GM23338 (cell line): ENCODE data around the gene MAD1L1. TPM values are rescaled to one million over a fixed set of nuclear protein-coding genes. Genes with fewer than 3 reads are reported as not detected.

Source experiments
- ATAC-seq: fragments of 200-7000 bp; cut with Tn5 transposase; 3 replicates; pipeline ENCODE4 v1.9.1; 2020
- DNase-seq: peaks from one replicate; pipeline ENCODE4 v3.0.0-alpha.2; 2015; ENCODE audit warnings: low spot score
- H2AFZ ChIP-seq: fragments of 200-600 bp; sonication (generic); 2 replicates; pipeline ENCODE4 v1.8.0; 2016; ENCODE audit warnings: antibody characterized with exemption, mild to moderate bottlenecking, moderate library complexity
- H3F3A ChIP-seq: fragments of 200-600 bp; sonication (generic); replicated peaks from 2 replicates; pipeline ENCODE4 v1.8.0; 2017; ENCODE audit warnings: antibody characterized with exemption, mixed run types, low read depth
- H3K27ac ChIP-seq: fragments of 200-600 bp; sonication (generic); 2 replicates; pipeline ENCODE4 v1.6.1; 2016; ENCODE audit warnings: low read depth
- H3K27me3 ChIP-seq: fragments of 200-600 bp; sonication (generic); 2 replicates; pipeline ENCODE4 v1.8.0; 2016; ENCODE audit warnings: mild to moderate bottlenecking, mixed run types, moderate library complexity; ENCODE audit not compliant: insufficient read depth
- H3K36me3 ChIP-seq: fragments of 200-600 bp; sonication (generic); 2 replicates; pipeline ENCODE4 v1.8.0; 2016; ENCODE audit warnings: mild to moderate bottlenecking; ENCODE audit not compliant: insufficient read depth
- H3K4me1 ChIP-seq: fragments of 200-600 bp; sonication (generic); 2 replicates; pipeline ENCODE4 v1.8.0; 2016; ENCODE audit warnings: mild to moderate bottlenecking, moderate library complexity; ENCODE audit not compliant: insufficient read depth
- H3K4me2 ChIP-seq: fragments of 200-600 bp; sonication (generic); 2 replicates; pipeline ENCODE4 v1.7.1; 2017; ENCODE audit warnings: mixed run types
- H3K4me3 ChIP-seq: fragments of 200-600 bp; sonication (generic); 2 replicates; pipeline ENCODE4 v1.6.1; 2016; ENCODE audit warnings: mixed run types
- H3K79me2 ChIP-seq: fragments of 200-600 bp; sonication (generic); replicated peaks from 2 replicates; pipeline ENCODE4 v1.8.0; 2017; ENCODE audit warnings: mild to moderate bottlenecking; ENCODE audit not compliant: insufficient read depth
- H3K9me2 ChIP-seq: fragments of 200-600 bp; sonication (generic); 2 replicates; pipeline ENCODE4 v1.8.0; 2017; ENCODE audit not compliant: insufficient read depth
- H4K20me1 ChIP-seq: fragments of 200-600 bp; sonication (generic); replicated peaks from 2 replicates; pipeline ENCODE4 v1.8.0; 2017; ENCODE audit warnings: mild to moderate bottlenecking; ENCODE audit not compliant: insufficient read depth
- H3K27ac Mint-ChIP-seq: 2 replicates; pipeline ENCODE4 v1.8.0; 2020; ENCODE audit warnings: inconsistent platforms, mild to moderate bottlenecking, moderate library complexity, mixed read lengths
- H3K27me3 Mint-ChIP-seq: 3 replicates; pipeline ENCODE4 v1.8.0; 2022; ENCODE audit warnings: low read depth, mild to moderate bottlenecking, moderate library complexity, mixed read lengths, inconsistent platforms; ENCODE audit not compliant: insufficient read depth, poor library complexity
- H3K36me3 Mint-ChIP-seq: 3 replicates; pipeline ENCODE4 v1.8.0; 2021; ENCODE audit warnings: low read depth, mild to moderate bottlenecking, inconsistent platforms, moderate library complexity, mixed read lengths
- H3K4me1 Mint-ChIP-seq: 3 replicates; pipeline ENCODE4 v1.8.0; 2020; ENCODE audit warnings: mild to moderate bottlenecking, inconsistent platforms, mixed read lengths
- H3K4me3 Mint-ChIP-seq: 3 replicates; pipeline ENCODE4 v1.8.0; 2021; ENCODE audit warnings: moderate library complexity, mild to moderate bottlenecking, inconsistent platforms, mixed read lengths
- H3K9me3 Mint-ChIP-seq: 3 replicates; pipeline ENCODE4 v1.8.0; 2020; ENCODE audit warnings: moderate library complexity, mild to moderate bottlenecking, inconsistent platforms, mixed read lengths
- CREB1 ChIP-seq: fragments of 250-450 bp; sonication (Bioruptor Pico); IDR thresholded peaks from 2 replicates; pipeline ENCODE4 v1.5.0; 2020; ENCODE audit warnings: low read depth, mild to moderate bottlenecking, moderate library complexity
- EZH2 ChIP-seq: fragments of 200-600 bp; sonication (generic); IDR thresholded peaks from one replicate; pipeline ENCODE4 v1.8.0; 2017; ENCODE audit warnings: antibody characterized with exemption, mild to moderate bottlenecking, low read depth; ENCODE audit not compliant: unreplicated experiment
- JUNB ChIP-seq: IDR thresholded peaks from one replicate; pipeline ENCODE4 v1.6.1; 2016; ENCODE audit warnings: antibody characterized with exemption; ENCODE audit not compliant: unreplicated experiment
- NANOG ChIP-seq: IDR thresholded peaks from 2 replicates; pipeline ENCODE4 v1.6.1; 2016; ENCODE audit warnings: antibody characterized with exemption, borderline replicate concordance
- POLR2AphosphoS5 ChIP-seq: IDR thresholded peaks from 2 replicates; pipeline ENCODE4 v1.6.1; 2016; ENCODE audit warnings: antibody characterized with exemption, low read depth
- STAT1 ChIP-seq: IDR thresholded peaks from one replicate; pipeline ENCODE4 v1.6.1; 2016; ENCODE audit warnings: antibody characterized with exemption; ENCODE audit not compliant: unreplicated experiment
- ZNF114 ChIP-seq: fragments of 250-450 bp; sonication (Bioruptor Pico); IDR thresholded peaks from 2 replicates; pipeline ENCODE4 v1.5.0; 2020; ENCODE audit warnings: mild to moderate bottlenecking, moderate library complexity
- polyA plus RNA-seq: library from polyadenylated mRNA; unstranded; fragments of >200 nt; fragmentation: Nextera tagmentation; extraction: Ambion mirVana; gene quantifications from 2 replicates; pipeline ENCODE4 v1.2.1, GENCODE V29; 2016
- total RNA-seq: library from RNA; depleted of rRNA; stranded (reverse); fragments of >200 nt; shearing (Covaris generic); gene quantifications from 2 replicates; pipeline ENCODE4 v1.2.3, GENCODE V29; 2014
- TF ChIP-seq, protein P1 (sequence below): IDR thresholded peaks from one replicate; pipeline ENCODE4 v1.6.1; 2018; ENCODE audit warnings: antibody characterized with exemption; ENCODE audit not compliant: unreplicated experiment
- TF ChIP-seq, protein P2 (sequence below), 2 experiments: fragments of 200-600 bp in 1 of 2; sonication (generic) in 1 of 2; conservative IDR thresholded peaks; 2 replicates each; pipeline versions ENCODE4 v1.5.1 to v1.6.1; 2016 to 2017; ENCODE audit warnings: antibody characterized with exemption in 2 of 2, low read depth in 2 of 2, mild to moderate bottlenecking in 2 of 2, moderate library complexity in 1 of 2
- TF ChIP-seq, protein P3 (sequence below): fragments of 250-450 bp; sonication (Bioruptor Pico); IDR thresholded peaks from 2 replicates; pipeline ENCODE4 v1.5.0; 2020; ENCODE audit warnings: mild to moderate bottlenecking, moderate library complexity
- TF ChIP-seq, protein P4 (sequence below): IDR thresholded peaks from 2 replicates; pipeline ENCODE4 v1.6.1; 2016; ENCODE audit warnings: antibody characterized with exemption

MAD1L1 gene
- total and polyA plus RNA-seq, 2 experiments from 2014 or later: 40.3 to 59.3 TPM

DNA sequence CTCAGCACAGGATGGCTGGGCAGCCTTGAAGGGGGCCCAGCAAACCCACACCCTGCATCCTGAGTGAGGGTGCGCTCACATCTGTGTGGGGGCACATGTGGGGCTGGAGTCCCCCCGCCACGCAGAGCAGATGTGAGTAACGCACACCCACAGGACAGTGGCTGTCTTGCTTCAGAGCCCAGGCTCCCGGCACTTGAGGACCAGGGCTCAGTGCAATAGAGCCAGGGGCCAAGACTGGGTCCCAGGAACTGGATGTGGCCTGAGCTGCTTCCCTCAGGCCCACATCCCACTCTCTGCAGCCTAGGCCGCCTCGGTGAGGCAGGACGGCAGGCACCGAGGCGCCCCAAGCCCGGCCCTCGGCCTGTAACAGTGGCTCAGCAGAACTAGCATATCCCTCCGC is 159.9 kb downstream of the MAD1L1 start (continued):
- TF ChIP-seq, protein P1, sequence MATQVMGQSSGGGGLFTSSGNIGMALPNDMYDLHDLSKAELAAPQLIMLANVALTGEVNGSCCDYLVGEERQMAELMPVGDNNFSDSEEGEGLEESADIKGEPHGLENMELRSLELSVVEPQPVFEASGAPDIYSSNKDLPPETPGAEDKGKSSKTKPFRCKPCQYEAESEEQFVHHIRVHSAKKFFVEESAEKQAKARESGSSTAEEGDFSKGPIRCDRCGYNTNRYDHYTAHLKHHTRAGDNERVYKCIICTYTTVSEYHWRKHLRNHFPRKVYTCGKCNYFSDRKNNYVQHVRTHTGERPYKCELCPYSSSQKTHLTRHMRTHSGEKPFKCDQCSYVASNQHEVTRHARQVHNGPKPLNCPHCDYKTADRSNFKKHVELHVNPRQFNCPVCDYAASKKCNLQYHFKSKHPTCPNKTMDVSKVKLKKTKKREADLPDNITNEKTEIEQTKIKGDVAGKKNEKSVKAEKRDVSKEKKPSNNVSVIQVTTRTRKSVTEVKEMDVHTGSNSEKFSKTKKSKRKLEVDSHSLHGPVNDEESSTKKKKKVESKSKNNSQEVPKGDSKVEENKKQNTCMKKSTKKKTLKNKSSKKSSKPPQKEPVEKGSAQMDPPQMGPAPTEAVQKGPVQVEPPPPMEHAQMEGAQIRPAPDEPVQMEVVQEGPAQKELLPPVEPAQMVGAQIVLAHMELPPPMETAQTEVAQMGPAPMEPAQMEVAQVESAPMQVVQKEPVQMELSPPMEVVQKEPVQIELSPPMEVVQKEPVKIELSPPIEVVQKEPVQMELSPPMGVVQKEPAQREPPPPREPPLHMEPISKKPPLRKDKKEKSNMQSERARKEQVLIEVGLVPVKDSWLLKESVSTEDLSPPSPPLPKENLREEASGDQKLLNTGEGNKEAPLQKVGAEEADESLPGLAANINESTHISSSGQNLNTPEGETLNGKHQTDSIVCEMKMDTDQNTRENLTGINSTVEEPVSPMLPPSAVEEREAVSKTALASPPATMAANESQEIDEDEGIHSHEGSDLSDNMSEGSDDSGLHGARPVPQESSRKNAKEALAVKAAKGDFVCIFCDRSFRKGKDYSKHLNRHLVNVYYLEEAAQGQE: no peak
- no peak for TF ChIP-seq ZNF114
- TF ChIP-seq JUNB: no peak
- no peak for TF ChIP-seq STAT1

DNA sequence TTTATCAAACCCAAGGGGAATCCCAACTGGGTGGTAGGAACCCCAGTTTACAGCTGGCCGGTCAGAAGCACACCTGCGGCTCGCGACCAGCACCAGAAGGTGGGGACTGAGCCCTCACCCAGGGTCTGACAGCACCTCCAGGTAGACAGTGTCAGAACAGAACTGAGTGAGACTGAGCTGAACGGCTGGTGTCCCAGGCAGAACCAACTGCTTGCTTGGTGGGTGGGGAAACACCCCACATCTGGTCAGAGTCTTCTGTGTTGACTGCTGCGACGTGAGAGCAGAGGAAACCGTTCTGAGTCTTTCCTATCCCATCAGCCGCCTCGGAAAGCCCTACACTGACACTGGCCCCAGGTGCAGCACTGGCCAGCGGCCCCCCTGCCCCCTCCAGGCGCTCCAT is 160.7 kb downstream of the MAD1L1 start:
- no peak for DNase-seq
- Histone ChIP-seq H3K4me2 (no peak overlapping the region), H3K27ac (no peak overlapping the region), H4K20me1 (0 out of 2 replicates have a peak, but pooled peaks cover 4% of the 10 kb centered on the region), H3K27me3 (no peaks in the 10 kb centered on the region), H3K4me1 (no peaks in the 10 kb centered on the region), H3F3A (no peaks in the 10 kb centered on the region), H3K36me3 (no peaks in the 10 kb centered on the region), H3K9me2 (no peaks in the 10 kb centered on the region), H3K79me2 (no peaks in the 10 kb centered on the region; the same call in 1 of the 2 replicates), H2AFZ (no peak overlapping the region), H3K4me3 (no peak overlapping the region)
- no peak overlapping the region; the same call in 1 of the 2 replicates for H3K27ac Mint-ChIP-seq
- no peaks in the 10 kb centered on the region for H3K9me3 Mint-ChIP-seq
- no peak for ATAC-seq
- H3K36me3 Mint-ChIP-seq: peaks cover 8% of the 10 kb centered on the region; the same call in 2 of the 3 replicates
- H3K27me3 Mint-ChIP-seq: peaks cover 26% of the 10 kb centered on the region
- no peak overlapping the region for H3K4me3 Mint-ChIP-seq
- peaks cover 4% of the 10 kb centered on the region; the same call in 1 of the 3 replicates for H3K4me1 Mint-ChIP-seq
- TF ChIP-seq, protein P2, sequence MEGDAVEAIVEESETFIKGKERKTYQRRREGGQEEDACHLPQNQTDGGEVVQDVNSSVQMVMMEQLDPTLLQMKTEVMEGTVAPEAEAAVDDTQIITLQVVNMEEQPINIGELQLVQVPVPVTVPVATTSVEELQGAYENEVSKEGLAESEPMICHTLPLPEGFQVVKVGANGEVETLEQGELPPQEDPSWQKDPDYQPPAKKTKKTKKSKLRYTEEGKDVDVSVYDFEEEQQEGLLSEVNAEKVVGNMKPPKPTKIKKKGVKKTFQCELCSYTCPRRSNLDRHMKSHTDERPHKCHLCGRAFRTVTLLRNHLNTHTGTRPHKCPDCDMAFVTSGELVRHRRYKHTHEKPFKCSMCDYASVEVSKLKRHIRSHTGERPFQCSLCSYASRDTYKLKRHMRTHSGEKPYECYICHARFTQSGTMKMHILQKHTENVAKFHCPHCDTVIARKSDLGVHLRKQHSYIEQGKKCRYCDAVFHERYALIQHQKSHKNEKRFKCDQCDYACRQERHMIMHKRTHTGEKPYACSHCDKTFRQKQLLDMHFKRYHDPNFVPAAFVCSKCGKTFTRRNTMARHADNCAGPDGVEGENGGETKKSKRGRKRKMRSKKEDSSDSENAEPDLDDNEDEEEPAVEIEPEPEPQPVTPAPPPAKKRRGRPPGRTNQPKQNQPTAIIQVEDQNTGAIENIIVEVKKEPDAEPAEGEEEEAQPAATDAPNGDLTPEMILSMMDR (conservative IDR thresholded peaks at IDR 0.05; ENCODE audit: low read depth in 2 of 2): no peak
- TF ChIP-seq POLR2AphosphoS5: no peak
- TF ChIP-seq NANOG: no peak
- TF ChIP-seq, protein P3, sequence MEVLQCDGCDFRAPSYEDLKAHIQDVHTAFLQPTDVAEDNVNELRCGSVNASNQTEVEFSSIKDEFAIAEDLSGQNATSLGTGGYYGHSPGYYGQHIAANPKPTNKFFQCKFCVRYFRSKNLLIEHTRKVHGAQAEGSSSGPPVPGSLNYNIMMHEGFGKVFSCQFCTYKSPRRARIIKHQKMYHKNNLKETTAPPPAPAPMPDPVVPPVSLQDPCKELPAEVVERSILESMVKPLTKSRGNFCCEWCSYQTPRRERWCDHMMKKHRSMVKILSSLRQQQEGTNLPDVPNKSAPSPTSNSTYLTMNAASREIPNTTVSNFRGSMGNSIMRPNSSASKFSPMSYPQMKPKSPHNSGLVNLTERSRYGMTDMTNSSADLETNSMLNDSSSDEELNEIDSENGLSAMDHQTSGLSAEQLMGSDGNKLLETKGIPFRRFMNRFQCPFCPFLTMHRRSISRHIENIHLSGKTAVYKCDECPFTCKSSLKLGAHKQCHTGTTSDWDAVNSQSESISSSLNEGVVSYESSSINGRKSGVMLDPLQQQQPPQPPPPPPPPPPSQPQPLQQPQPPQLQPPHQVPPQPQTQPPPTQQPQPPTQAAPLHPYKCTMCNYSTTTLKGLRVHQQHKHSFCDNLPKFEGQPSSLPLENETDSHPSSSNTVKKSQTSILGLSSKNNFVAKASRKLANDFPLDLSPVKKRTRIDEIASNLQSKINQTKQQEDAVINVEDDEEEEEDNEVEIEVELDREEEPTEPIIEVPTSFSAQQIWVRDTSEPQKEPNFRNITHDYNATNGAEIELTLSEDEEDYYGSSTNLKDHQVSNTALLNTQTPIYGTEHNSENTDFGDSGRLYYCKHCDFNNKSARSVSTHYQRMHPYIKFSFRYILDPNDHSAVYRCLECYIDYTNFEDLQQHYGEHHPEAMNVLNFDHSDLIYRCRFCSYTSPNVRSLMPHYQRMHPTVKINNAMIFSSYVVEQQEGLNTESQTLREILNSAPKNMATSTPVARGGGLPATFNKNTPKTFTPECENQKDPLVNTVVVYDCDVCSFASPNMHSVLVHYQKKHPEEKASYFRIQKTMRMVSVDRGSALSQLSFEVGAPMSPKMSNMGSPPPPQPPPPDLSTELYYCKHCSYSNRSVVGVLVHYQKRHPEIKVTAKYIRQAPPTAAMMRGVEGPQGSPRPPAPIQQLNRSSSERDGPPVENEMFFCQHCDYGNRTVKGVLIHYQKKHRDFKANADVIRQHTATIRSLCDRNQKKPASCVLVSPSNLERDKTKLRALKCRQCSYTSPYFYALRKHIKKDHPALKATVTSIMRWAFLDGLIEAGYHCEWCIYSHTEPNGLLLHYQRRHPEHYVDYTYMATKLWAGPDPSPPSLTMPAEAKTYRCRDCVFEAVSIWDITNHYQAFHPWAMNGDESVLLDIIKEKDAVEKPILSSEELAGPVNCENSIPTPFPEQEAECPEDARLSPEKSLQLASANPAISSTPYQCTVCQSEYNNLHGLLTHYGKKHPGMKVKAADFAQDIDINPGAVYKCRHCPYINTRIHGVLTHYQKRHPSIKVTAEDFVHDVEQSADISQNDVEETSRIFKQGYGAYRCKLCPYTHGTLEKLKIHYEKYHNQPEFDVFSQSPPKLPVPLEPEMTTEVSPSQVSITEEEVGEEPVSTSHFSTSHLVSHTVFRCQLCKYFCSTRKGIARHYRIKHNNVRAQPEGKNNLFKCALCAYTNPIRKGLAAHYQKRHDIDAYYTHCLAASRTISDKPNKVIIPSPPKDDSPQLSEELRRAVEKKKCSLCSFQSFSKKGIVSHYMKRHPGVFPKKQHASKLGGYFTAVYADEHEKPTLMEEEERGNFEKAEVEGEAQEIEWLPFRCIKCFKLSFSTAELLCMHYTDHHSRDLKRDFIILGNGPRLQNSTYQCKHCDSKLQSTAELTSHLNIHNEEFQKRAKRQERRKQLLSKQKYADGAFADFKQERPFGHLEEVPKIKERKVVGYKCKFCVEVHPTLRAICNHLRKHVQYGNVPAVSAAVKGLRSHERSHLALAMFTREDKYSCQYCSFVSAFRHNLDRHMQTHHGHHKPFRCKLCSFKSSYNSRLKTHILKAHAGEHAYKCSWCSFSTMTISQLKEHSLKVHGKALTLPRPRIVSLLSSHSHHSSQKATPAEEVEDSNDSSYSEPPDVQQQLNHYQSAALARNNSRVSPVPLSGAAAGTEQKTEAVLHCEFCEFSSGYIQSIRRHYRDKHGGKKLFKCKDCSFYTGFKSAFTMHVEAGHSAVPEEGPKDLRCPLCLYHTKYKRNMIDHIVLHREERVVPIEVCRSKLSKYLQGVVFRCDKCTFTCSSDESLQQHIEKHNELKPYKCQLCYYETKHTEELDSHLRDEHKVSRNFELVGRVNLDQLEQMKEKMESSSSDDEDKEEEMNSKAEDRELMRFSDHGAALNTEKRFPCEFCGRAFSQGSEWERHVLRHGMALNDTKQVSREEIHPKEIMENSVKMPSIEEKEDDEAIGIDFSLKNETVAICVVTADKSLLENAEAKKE (CRISPR knock-in tag): no peak
- TF ChIP-seq JUNB: no peak
- TF ChIP-seq STAT1: no peak
- TF ChIP-seq, protein P4, sequence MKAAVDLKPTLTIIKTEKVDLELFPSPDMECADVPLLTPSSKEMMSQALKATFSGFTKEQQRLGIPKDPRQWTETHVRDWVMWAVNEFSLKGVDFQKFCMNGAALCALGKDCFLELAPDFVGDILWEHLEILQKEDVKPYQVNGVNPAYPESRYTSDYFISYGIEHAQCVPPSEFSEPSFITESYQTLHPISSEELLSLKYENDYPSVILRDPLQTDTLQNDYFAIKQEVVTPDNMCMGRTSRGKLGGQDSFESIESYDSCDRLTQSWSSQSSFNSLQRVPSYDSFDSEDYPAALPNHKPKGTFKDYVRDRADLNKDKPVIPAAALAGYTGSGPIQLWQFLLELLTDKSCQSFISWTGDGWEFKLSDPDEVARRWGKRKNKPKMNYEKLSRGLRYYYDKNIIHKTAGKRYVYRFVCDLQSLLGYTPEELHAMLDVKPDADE: no peak
- TF ChIP-seq EZH2: no peak
- no peak for TF ChIP-seq CREB1 (CRISPR knock-in tag)
